ENCODE data around the gene TSPAN15.

GRCh38 chr10:69435966-69436520 is 15.2 kb upstream of the TSPAN15 start:
- TF ChIP-seq EZH2 (IDR thresholded peaks at IDR 0.05; ENCODE audit: insufficient read depth, poor library complexity, severe bottlenecking) = no peak
- no peak for TF ChIP-seq EZH2phosphoT487 (IDR thresholded peaks at IDR 0.05; ENCODE audit: insufficient read depth, low read depth)

All from GM23248 (cell line).